CD4-positive, alpha-beta T cell treated with Interleukin-21 for 1 hour (primary cell): Measurements from ENCODE around the gene NQO2.
"Not testable (repeated sequence)": the region's sequence is repeated elsewhere in the genome, so short reads cannot be mapped to it uniquely, and the experiment has no call there.

ENCODE experiments used
- DNase-seq: peaks from one replicate; pipeline ENCODE4 v3.0.0-alpha.2; 2020

The NQO2 gene

DNA sequence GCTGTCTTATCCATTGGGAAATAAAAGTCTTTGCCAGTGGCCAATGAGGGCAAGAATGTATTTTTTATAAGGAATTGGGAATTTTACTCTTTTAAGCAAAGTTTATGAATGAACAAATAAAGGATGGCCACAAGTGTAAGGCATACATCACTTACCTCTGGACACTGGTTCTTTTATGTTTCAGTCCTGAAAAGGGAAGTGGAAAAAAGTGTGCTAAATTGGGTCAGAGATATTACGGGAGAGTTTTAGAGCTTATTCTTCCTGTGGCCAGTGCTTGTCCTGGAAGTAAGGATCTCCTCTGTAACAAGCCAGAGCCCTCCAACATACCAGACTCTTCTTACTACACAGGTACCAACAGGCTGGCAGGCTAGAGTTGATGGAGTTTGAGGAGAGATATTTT is 46.1 kb downstream of the NQO2 start:
- DNase-seq: no peak

GRCh38 chr6:3046295-3046694 is 46.6 kb downstream of the NQO2 start:
- no peak for DNase-seq

DNA sequence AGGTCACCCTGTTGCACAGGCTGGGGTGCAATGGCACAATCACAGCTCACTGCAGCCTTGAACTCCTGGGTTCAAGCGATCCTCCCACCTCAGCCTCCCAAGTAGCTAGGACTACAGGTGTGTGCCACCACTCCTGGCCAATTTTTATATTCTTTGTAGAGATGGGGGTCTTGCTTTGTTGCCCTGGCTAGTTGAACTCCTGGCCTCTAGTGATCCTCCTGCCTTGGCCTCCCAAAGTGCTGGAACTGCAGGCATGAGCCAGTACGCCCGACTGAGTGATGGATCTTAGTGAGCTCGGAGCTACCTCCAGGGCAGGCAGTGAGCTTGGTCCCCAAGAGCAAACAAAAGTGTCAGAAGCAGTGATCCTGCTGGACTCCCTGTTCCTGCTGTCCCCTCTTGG is 48.3 kb downstream of the NQO2 start:
- not testable (repeated sequence) for DNase-seq

GRCh38 chr6:3052481-3053230 is 53.0 kb downstream of the NQO2 start:
- no peak for DNase-seq

GRCh38 chr6:3053231-3053508 is 53.5 kb downstream of the NQO2 start:
- no peak for DNase-seq

- DNase-seq: not testable (repeated sequence)
Measured at GRCh38 chr6:3054229-3055157, 54.8 kb downstream of the NQO2 start.

DNA sequence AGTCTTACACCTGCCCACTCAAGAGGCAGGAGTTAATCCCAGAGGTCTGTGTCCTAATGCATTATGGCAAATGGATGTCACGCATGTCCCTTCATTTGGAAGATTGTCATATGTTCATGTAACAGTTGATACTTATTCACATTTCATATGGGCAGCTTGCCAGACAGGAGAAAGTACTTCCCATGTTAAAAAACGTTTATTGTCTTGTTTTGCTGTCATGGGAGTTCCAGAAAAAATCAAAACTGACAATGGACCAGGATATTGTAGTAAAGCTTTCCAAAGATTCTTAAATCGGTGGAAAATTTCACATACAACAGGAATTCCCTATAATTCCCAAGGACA is 55.4 kb downstream of the NQO2 start:
- DNase-seq: not testable (repeated sequence)

DNA sequence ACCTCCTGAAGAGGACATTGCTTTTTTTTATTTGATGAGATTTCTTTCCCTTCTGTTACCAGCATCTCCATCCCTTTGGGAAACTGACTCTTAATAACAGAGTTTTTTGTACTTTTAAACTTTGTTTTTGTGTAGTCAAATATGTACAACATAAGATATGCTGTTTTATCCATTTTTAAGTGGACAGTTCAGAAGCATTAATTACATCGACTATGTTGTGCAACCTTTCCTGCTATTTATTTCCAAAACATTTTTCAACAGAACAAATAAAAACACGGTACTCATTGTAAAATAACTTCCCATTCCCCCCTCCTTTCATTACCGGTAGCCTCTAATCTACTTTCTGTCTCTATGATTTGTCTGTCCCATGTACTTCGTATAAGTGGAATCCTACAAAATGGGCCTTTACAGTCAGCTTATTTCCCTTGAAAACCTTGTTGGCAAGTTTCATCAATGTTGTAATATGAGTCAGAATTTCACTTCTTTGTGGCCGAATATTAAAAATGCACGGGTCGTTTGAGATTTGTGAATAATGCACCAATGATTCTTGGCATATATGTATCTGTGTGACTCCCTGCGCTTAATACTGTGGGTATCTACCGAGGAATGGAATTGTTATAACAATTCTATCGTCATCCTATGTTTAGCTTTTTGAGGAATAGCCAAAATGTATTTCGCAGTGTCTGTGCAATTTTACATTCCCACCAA is 57.5 kb downstream of the NQO2 start:
- no peak for DNase-seq

GRCh38 chr6:3058957-3059356 is 59.3 kb downstream of the NQO2 start:
- no peak for DNase-seq

- not testable (repeated sequence) for DNase-seq
Measured at GRCh38 chr6:3060092-3060491, 60.4 kb downstream of the NQO2 start.

- no peak for DNase-seq
Measured at GRCh38 chr6:3061501-3061941, 61.8 kb downstream of the NQO2 start.

DNA sequence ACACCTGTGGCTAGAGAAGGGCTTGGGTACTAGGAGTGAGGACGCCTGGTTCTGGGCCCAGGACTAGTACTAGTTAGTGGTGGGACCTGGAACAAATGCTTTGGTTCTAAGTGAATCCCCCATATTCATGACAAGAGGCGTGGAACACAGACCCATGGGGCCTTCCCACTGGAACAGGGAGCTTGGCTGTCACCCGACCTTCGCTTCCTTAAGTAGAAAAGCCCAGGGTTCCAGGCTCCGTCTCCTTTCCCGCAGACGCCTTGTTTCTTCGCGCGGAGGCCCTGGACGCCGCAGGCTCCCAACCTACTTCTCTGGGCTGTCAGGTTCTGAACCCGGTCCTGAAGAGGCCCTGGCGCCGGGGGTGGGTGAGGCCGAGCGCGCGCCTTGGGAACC is 63.6 kb downstream of the NQO2 start:
- not testable (repeated sequence) for DNase-seq

GRCh38 chr6:3063733-3064700 is 64.3 kb downstream of the NQO2 start:
- DNase-seq: peak; percentile 96

- peak; percentile 96 for DNase-seq
Measured at GRCh38 chr6:3068329-3069214, 68.9 kb downstream of the NQO2 start, which contains the start of gene RIPK1. RIPK1 (plus strand) TSS chr6:3068494; CDS start chr6:3076824, 8,330 bp downstream.
